Hematopoietic multipotent progenitor cell (in vitro differentiated cells): ENCODE results near the gene CACNA1H. TPM values are rescaled to one million over a fixed set of nuclear protein-coding genes. Genes with fewer than 3 reads are reported as not detected.
"Not testable (repeated sequence)": the region's sequence is repeated elsewhere in the genome, so short reads cannot be mapped to it uniquely, and the experiment has no call there.

ENCODE experiments used
- DNase-seq, 3 donors: peaks; one replicate each; pipeline ENCODE4 v3.0.0-alpha.2; 2011 to 2015; ENCODE audit warnings: low read depth in 2 of 3, low spot score in 2 of 3
- total RNA-seq: library from RNA; depleted of rRNA; stranded (reverse); fragments of >200 nt; gene quantifications from one replicate; pipeline ENCODE4 v1.2.3, GENCODE V29; 2012

Gene CACNA1H
- total RNA-seq, 1 donor = under 0.01 TPM

DNA sequence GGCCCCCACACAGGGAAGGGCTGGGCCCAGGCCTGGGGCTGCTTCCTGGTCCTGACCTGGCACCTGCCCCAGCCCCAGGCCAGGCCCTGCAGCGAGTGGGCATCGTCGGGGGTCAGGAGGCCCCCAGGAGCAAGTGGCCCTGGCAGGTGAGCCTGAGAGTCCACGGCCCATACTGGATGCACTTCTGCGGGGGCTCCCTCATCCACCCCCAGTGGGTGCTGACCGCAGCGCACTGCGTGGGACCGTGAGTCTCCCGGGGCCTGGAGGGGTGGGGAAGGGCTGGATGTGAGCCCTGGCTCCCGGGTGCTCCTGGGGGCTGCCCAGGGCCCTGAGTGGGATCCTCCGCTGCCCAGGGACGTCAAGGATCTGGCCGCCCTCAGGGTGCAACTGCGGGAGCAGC, 88.2 kb downstream of the CACNA1H start:
- DNase-seq = not testable (repeated sequence)

DNA sequence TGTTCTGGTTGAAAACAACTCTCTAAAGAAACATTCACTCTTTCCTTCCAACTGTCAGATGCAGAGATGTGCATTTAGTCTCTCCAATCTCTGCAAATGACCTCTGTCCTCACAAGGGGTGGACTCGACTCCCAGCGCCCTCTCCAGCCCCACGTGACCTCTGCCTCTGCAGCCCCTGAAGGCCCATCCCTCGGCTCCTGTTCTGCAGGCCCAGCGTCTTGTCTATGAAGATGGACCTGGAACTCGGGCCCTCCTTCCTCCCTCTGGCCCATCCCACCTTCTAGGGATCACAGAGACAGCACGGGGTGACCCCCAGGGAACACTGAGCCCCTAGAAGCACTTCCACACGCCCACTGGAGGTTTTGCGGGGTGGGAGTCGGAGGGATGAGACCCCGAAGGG, 90.5 kb downstream of the CACNA1H start:
- not testable (repeated sequence) for DNase-seq

DNA sequence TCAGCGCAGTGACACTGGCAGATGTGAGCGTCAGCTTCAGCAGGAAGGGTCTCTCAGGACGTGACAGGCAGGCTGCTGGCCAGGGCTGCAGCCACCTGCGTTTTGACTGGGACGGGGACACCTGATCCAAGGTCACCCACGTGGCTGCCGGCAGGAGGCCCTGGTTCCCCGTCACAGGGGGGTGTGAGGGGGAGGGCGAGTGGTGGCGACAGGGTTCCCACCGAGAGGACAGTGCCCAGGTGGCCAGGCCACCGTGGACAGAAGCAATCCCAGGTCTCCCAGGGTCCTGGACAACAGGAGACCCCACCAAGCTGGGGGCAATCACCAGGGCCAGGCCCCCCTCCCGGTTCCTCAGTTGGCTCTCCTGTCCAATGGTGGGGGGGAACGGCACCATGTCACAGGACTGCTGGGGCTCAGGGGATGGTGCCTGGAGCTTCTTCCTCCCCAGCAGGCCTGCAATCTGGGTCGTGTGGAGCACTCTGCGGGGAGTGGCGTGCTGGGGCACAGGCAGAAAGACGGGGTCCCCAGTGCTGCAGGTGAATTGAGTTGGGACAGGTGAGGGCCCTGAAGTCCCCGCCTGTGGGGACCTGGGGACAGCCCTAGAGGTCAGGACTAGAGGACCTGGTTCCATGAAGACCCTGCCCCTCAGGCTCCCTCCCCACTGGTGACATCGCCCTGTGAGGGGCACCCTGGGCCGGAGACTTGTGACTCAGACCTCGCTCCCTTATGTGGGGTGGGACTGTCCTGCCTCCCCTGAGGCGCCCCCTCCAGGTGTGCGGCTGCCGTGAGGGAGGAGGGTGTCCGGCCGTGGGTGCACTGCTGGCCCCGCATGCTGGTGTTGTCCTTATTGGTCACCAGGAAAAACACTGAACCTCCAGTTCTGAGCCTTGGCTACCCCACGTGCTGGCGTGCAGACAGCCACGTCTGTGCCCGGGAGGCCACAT, 91.3 kb downstream of the CACNA1H start:
- not testable (repeated sequence) for DNase-seq

- peak in 2 of 3 donors; percentile 77 to 81 for DNase-seq
Observed at GRCh38 chr16:1244881-1245280, 92.0 kb downstream of the CACNA1H start.

DNA sequence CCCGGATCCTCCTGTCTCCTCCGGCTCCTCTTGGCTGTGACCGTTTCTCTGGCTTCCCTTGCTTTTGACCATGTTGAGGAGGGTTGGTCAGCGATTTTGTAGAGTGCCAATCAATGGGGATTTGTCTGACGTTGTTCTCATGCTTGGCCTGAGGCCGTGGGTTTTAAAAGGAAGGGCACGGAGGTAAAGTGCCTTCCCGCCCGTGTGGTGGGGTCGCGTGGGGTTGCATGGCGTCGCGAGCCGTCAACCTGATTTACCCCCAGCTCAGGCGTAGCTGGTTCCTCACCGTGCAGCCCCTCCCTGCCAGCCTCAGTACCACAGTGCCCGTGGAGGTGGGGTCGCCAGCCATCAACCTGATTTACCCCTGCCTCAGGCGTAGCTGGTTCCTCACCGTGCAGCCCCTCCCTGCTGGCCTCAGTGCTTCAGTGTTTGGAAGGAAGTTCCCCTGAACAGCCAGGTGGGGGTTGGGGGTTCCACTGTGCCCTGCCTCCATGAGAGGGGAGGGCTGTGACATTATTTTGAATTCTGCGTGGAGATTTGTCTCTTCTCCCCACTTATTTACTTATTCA, 92.6 kb downstream of the CACNA1H start:
- peak in 2 of 3 donors; percentile 21 to 29 for DNase-seq

DNA sequence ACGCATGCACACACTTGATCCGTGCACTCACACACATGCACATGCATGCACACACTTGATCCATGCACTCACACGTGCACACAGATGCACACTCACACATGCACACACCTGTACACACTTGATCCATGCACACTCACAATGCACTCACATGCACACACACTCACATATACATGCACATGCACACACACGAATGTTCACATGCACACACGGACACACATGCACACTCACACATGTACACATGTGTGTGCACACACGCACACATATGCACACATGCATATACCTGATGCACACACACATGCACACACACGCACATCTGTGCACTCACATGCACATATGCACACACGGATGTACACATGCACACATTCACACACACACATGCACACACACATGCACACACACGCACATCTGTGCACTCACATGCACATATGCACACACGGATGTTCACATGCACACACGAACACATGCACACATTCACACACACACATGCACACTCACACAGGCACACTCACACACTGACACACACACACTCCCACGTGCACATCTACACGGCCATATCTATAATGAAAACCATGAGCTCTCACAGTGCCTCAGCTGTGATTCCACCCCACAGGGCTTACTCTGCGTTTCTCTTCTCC, 95.1 kb downstream of the CACNA1H start:
- not testable (repeated sequence) for DNase-seq

DNA sequence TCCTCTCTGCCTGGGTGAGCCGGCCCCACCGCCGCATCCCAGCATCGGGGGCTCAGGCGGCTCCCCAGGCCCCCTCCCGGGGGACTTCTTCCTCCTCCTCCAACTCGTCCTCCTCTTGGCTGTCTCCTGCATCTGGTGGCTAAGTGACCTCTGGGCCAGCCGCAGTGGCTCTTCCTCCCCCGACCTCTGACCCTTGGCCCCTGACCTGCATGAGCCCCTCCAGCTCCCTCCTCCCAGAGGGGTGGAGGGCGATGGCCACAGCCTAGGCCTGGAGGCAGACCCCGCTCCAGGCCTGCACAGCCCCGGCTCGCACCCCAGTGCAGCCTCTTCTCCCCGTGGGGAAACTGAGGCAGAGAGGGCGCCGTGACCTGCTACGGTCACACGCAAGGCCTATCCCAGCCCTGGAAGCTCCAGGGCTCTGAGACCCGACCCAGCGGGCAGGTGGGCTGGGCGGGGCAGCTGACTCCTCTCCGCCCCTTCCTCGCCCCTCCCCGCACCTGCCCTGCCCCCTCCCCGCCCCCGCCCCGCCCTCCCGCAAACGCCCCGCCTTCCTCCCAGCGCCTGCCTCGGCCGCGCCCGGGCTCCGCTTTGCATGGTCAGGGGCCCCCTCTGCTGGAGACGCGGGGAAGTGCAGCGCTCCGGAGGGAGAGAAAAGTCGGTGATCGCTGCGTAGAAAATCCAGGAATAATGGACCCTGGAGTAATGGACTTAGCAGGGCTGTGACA, 96.3 kb downstream of the CACNA1H start:
- not testable (repeated sequence) for DNase-seq

DNA sequence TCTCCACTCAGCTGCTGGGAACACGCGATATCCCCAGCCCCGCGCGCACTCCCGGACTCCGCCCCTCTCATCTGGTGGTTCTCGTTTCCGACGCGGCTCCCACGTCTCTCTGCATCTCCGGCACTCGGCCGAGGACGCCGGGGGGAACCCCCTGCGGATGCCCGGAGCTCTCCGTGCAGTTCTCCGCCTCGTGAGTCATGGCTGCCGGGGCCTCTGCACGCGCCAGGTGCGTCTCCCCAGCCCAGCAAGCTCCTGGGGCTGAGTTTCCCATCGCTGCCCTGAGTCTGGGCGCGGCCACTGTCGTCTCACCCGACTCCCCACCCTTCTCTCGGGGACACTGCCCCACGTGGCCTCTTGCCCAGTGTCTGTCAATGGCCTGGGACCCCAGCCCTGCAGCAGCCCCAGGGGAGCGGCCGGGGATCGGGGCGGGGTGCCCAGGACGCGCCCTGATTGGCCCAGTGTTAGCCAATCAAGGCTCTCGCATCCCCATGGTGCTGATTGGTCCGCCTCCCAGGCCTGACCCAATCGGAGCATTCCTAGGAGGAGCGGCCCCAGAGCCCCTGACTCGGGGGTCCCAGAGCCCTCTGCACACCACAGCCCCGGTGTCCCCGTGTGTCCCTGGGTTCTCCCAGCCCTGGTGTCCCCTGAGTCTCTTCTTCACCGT, 100.9 kb downstream of the CACNA1H start:
- not testable (repeated sequence) for DNase-seq

DNA sequence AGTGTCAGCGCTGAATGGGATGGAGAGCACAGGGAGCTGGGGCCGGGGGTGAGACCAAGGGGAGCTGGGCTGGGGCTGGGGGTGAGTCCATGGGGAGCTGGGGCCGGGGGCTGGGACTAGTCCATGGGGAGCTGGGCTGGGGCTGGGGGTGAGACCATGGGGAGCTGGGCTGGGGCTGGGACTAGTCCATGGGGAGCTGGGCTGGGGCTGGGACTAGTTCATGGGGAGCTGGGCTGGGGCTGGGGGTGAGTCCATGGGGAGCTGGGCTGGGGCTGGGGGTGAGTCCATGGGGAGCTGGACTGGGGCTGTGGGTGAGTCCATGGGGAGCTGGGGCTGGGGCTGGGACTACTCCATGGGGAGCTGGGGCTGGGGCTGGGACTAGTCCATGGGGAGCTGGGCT, 101.9 kb downstream of the CACNA1H start:
- not testable (repeated sequence) for DNase-seq

DNA sequence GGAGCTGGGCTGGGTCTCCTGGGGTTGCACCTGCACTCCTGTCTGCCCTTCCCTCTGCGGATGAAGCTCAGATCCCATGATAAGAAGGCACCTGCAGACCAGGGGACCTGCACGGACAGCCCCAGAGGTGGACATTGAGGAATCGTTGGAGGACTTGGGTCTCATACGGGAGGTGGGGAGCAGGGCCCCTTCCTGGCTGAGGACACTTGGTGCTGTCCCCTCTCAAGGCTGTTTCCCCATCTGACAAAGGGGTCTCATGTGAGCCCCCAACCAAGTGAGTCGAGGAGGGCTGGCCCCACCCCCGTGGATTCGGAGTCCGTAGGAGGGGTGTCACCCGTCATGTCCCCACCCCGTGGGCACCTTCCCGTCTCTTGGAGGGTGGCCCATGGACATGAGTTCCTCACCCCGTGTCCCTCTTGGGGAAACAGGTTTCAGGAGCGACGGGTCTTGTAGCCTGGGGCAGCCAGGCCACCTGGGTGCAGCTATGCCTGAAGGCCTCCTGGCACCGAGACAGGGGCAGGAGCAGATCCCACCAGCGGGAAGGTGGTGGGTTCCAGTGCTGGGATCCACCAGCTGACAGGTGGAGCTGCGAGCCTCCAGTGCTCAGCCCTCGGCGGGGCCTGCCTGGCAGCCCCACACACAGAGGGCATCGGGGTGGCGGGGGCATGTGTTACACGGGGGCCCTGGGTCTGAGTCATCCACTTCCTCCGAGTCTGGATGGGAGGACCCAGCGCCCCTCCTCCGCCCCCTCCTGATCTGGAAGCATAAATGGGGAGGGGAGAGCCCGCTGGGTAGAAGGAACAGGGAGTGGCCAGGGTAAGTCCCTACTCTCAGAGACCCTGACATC, 102.6 kb downstream of the CACNA1H start, which contains the start of gene TPSD1:
Gene TPSD1 (plus strand): TSS at position 794 of the 847 bp plus-strand sequence. CDS start 212 bp downstream, outside the sequence.
- peak in 2 of 3 donors; percentile 33 to 40 for DNase-seq

DNA sequence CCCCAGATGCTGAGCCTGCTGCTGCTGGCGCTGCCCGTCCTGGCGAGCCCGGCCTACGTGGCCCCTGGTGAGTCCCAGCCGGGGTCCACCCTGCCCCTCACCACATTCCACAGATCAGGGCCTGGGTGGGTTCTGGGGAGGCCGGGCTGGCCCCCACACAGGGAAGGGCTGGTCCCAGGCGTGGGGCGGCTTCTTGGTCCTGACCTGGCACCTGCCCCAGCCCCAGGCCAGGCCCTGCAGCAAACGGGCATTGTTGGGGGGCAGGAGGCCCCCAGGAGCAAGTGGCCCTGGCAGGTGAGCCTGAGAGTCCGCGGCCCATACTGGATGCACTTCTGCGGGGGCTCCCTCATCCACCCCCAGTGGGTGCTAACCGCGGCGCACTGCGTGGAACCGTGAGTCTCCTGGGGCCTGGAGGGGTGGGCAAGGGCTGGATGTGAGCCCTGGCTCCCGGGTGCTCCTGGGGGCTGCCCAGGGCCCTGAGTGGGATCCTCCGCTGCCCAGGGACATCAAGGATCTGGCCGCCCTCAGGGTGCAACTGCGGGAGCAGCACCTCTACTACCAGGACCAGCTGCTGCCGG, 103.5 kb downstream of the CACNA1H start:
- DNase-seq = not testable (repeated sequence)

GRCh38 chr16:1256874-1257322, 104.0 kb downstream of the CACNA1H start:
- DNase-seq = no peak

GRCh38 chr16:1257561-1258224, 104.8 kb downstream of the CACNA1H start:
- no peak for DNase-seq

GRCh38 chr16:1258225-1258600, 105.3 kb downstream of the CACNA1H start:
- DNase-seq = no peak

DNA sequence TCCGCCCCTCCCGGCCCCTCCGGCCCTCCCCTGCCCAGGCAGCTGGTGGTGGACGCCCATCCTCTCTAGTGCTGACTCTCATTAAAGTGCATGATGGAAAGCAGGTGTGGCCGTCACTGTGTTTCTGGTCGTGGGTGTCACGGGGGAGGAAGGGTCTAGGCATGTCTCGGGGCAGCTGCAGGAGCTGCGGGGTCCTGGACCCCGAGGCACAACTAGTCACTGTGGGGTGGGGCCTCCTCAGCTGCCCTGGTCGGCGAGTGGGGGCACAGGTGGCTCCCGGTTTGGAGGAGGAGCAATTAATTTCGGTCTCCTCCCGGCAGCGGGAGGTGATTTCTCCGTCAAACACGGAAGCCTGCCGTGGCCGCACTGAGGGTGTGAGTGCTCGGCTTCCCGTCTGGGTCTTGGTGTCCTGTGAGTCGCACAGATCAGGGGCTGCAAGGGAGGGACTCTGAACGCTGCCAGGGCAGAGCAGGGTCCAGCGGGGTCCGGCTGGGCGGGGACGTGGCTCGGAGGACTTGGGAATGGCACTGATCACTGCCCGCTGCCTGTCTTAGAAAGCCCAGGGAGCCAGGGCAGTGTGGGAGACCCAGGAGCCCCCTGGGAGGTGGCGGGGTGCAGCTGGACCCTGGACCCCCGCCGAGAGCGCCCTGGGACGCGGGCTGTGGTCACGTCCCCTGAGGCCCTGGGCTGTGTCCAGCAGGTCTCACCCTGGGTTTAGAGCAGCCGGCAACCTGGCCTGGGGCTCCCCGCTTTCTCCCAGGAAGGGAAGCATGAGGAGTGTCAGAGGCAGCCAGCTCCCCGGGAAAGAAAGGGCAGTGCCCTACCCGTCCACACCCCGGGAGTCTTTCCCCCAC, 106.2 kb downstream of the CACNA1H start:
- peak in 1 of 3 donors; percentile 40 for DNase-seq

GRCh38 chr16:1259760-1260068, 106.8 kb downstream of the CACNA1H start:
- DNase-seq = no peak

- no peak for DNase-seq
Observed at GRCh38 chr16:1260101-1260680, 107.3 kb downstream of the CACNA1H start.
